HG03457 (cell line): Measurements from ENCODE around the gene PPFIBP2.

Experiments
- ATAC-seq: cut with Tn5 transposase; IDR thresholded peaks from one replicate; pipeline ENCODE4 v1.9.1; 2021; ENCODE audit warnings: moderate number of reproducible peaks; ENCODE audit not compliant: unreplicated experiment

The PPFIBP2 gene

DNA sequence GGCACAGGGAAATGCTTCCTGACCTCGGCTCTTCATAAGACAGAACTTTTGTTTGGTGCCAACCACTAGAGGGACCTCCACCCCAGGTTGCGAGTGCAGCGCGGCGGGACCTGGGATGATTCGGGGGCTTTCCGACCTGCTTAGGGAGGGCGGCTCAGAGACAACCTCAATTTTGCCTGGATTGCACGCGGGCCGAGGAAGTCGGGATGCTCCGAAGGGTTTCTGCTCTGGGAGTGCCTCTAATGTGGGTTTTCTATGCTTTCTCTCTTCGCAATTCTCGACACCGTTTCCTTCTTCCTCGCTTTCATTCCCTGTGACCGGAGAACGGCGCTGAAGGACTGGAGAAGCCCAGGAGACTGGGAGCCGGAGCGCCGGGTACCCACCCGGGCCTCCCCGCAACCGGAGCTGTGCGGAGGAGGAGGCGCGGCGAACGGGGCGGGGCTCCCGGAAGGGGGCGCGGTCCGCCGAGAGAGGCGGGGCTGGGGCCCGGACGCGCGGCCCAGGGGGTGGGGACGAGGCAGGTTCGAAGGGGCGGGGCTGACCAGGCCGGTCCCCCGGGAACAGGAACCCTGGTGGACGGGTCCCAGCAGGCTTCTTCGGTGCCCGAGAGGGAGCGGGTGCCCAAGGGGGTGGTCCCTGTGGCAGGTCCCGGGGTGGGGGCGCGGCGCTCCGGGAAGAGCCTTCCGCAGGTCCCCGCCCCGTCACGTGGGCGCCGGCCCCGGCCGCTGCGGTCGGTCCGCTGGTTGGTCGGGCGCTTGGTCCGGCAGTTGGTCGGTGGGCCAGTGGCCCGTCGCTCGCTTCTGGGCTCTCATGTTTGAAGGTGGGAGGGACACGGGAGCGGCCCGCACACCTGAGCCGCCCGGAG is at the start of gene PPFIBP2:
Gene PPFIBP2 (plus strand): TSS at position 766 of the 865 bp plus-strand sequence. CDS start 35,477 bp downstream, outside the sequence.
- peak; percentile 54 for ATAC-seq

- ATAC-seq, result peak; percentile 66
Observed at GRCh38 chr11:7467652-7468051, 46.1 kb upstream of the PPFIBP2 start.

- no peak for ATAC-seq
Observed at GRCh38 chr11:7469351-7469865, 44.4 kb upstream of the PPFIBP2 start.

- no peak for ATAC-seq
Observed at GRCh38 chr11:7471071-7471470, 42.7 kb upstream of the PPFIBP2 start.

GRCh38 chr11:7473717-7474116 is 40.1 kb upstream of the PPFIBP2 start:
- ATAC-seq, result peak; percentile 84

DNA sequence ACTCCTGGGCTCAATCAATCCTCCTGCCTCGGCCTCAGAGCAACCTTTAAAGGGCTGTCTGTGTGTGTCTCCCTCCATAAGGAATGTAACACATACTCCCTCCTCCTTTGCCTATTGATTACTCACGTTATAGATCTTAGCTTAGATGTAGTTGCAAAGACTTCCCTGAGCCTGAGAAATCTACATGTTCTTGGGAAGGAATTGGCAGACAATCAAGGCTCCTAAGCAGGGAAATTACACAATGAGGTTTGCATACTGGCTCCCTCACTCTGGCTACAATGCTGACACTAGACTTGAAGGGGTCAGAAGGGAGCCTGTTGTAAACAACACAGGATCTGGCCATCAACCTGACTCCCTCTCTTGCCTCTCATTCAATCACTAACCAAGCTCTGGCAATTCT is 33.7 kb upstream of the PPFIBP2 start:
- no peak for ATAC-seq

DNA sequence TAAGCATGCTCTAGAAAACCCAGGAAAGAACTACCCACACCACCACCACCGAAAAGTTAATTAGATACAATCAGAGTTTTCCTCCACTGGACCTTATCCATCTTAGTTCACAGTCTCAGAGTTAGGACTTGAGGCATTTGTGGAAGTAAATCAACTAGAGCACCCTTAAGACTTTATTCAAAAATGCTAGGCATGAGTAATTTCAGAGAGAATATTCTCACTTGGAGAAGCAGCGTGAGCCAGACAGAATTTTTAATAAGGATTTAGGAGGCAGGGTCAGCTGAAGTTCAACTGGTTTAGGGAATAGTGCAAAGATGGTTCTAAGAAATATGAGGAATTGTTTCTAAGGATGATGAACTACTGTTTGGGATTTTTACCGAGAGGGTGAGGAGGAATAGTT is 29.7 kb upstream of the PPFIBP2 start:
- no peak for ATAC-seq

GRCh38 chr11:7484645-7485044 is 29.2 kb upstream of the PPFIBP2 start:
- ATAC-seq, result no peak

DNA sequence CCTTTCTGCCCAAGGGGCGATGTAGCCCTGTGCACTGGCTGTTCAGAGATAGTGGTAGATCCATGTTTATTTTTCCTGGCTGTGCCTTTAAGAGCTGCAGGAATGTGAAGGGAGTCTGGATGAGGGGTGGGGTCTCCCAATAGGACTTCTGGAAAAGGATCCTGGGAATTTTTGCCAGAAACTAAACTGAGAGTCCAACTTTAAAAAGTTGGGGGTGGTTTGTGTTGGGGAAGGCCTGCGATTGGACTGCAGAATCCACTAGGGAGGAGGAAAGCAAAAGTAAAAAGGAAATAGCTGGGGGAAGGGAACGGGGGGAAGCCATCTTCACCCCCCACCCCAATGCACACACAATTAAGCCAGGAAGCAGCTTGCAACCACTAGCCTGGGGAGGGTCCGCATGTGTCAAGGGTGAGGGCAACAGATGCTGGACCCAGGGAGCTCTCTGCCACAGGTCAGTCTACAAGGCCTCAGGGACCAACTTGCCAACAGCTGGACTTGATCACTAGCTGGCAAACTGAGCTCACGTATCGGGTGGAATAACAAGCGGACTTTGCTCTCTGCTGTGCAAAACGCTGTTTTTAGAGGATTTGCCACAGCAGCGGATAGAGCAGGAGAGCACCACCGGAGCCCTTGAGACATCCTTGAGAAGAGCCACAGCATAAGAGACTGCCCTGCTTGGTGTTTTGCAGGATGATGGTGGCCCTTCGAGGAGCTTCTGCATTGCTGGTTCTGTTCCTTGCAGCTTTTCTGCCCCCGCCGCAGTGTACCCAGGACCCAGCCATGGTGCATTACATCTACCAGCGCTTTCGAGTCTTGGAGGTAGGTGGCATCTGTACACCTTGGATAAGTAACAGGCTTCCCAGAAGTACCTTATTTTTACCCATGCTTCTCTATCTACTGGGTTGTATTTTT is 28.4 kb upstream of the PPFIBP2 start, which contains the start of gene OLFML1:
Gene OLFML1 (plus strand): TSS at position 321 of the 912 bp plus-strand sequence. CDS start 370 bp downstream, at position 691.
- no peak for ATAC-seq

- no peak for ATAC-seq
Observed at GRCh38 chr11:7486098-7486780, 27.6 kb upstream of the PPFIBP2 start.

DNA sequence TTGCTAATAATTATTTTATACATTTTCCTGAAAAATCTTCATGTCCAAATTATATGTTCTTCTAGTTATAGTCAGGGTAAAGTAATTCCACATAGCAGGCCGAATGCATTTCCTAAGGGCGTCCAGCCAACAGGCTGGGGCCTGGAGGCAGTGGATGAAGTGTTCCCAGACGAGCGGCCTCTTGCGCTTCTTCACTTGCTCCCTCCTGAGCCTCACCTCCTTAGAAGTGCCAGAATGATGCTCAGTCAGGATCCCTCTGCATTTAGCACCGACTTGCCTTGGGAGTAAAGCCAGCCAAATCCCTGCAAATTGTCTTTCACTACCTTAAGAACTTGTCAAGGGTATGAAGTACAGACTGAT is 27.0 kb upstream of the PPFIBP2 start:
- ATAC-seq, result no peak

- no peak for ATAC-seq
Observed at GRCh38 chr11:7487360-7487759, 26.4 kb upstream of the PPFIBP2 start.

DNA sequence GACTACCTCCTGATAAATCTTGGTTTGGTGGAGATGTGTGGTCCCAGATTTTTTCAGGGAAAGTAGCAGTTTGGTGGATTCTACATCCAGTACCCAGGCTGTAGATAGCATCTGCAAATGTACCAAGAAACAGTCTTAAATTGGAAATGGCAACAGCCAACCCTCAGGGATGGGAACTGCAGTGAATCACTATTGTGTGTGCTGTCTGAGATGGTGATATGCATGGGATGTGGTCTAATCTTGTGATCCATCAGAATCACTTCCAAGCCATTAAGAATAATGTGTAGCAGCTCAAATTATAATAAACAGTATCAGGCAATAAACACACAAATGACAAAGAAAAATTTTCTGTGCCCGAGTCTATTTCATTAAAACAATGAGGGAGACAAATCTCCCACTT is 25.1 kb upstream of the PPFIBP2 start:
- no peak for ATAC-seq

GRCh38 chr11:7489376-7489775 is 24.4 kb upstream of the PPFIBP2 start:
- no peak for ATAC-seq

DNA sequence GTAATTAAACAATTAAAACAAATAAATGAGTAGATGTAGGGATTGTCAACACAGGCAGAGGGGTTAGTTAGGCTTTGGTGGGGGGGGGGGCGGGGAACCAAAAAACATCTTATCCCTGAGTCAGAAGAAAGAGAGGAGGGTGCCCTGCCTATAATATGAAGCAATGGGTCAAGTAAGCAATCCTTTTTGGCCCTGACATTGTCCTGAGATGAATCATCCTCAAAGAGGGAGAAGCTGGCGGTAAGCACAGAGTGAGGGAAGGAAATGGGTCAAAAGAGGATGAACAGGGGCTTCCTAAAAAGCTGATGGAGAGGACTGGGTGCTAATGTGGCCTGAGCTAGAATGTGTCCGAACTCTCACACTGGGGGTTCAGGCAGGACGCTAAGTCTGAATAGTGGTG is 23.7 kb upstream of the PPFIBP2 start:
- no peak for ATAC-seq

DNA sequence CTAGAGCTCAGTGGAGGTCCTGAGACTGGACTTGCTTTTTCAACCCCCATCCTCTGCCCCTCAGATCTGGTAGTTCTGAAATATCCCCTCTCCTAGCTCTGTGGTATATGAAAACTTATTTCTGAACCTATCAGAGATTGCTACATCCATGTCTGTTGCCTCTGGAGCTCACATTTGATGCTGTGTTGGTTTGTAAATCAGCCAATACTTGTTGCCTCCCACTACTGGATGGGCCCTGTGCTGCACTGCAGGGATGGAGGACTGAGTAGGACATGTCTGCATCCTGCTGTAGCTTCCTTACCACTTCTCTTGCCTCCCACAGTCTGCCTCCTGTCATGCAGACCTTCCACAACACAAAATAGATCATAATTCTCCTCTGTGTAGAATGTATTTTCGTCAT is 23.3 kb upstream of the PPFIBP2 start:
- ATAC-seq, result no peak

DNA sequence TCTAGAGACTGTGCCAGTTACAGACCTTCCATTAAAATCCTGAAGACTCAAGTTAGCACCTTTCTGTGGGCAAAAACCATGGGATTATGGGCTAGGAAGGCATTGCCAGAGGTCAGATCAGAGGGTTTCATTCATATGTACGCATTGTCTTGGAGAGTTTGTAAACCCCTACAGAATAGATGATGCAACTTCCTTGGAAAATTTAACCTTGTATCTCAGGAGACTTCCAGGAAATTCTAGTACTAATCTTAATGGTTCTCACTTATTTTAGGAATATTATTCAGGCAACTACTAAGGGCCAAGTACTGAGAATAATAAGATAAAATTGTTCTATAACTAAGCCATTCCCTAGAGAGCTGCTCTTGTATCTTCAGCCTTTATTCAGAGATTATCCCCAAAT is 21.5 kb upstream of the PPFIBP2 start:
- no peak for ATAC-seq

GRCh38 chr11:7493670-7494069 is 20.1 kb upstream of the PPFIBP2 start:
- no peak for ATAC-seq

GRCh38 chr11:7494086-7494745 is 19.6 kb upstream of the PPFIBP2 start:
- ATAC-seq, result no peak

GRCh38 chr11:7495882-7496551 is 17.8 kb upstream of the PPFIBP2 start:
- peak; percentile 84 for ATAC-seq
